Activated CD8-positive, alpha-beta T cell treated with anti-CD3 and anti-CD28 coated beads for 36 hours (primary cell): ENCODE data around the gene COPB1. TPM values are rescaled to one million over a fixed set of nuclear protein-coding genes. Genes with fewer than 3 reads are reported as not detected.

Source experiments
- ATAC-seq: fragments of 200-7000 bp; cut with Tn5 transposase; one replicate; pipeline ENCODE4 v1.10.0; 2021; ENCODE audit warnings: mild to moderate bottlenecking, moderate library complexity
- CTCF ChIA-PET: fragments of 350-600 bp; sonication (Branson Sonifier 250); formaldehyde crosslinking; loops from one replicate; lab custom pipeline; 2021; ENCODE audit warnings: antibody characterized with exemption; lab: Charles Lee
- POLR2A ChIA-PET: fragments of 350-600 bp; sonication (Branson Sonifier 250); formaldehyde crosslinking; loops from one replicate; lab custom pipeline; 2021; ENCODE audit warnings: antibody characterized with exemption; lab: Charles Lee
- DNase-seq: peaks from one replicate; pipeline ENCODE4 v3.0.0-alpha.2; 2020
- H3K27ac Mint-ChIP-seq: one replicate; pipeline ENCODE4 v1.8.0; 2021; ENCODE audit warnings: mild to moderate bottlenecking, mixed read lengths
- H3K27me3 Mint-ChIP-seq: one replicate; pipeline ENCODE4 v1.8.0; 2021; ENCODE audit warnings: mixed read lengths
- H3K36me3 Mint-ChIP-seq: one replicate; pipeline ENCODE4 v1.8.0; 2021; ENCODE audit warnings: low read depth, mixed read lengths
- H3K4me1 Mint-ChIP-seq: one replicate; pipeline ENCODE4 v1.8.0; 2021; ENCODE audit warnings: low read depth, mixed read lengths
- H3K4me3 Mint-ChIP-seq: one replicate; pipeline ENCODE4 v1.8.0; 2021; ENCODE audit warnings: mild to moderate bottlenecking, moderate library complexity, mixed read lengths
- H3K9me3 Mint-ChIP-seq: one replicate; pipeline ENCODE4 v1.8.0; 2021; ENCODE audit warnings: mixed read lengths
- CTCF ChIP-seq: fragments of 200-600 bp; IDR thresholded peaks from one replicate; pipeline ENCODE4 v1.8.0; 2022; ENCODE audit warnings: antibody characterized with exemption, mild to moderate bottlenecking
- intact Hi-C: fragments of 100-400 bp; cut with micrococcal nuclease; formaldehyde crosslinking; loops from one replicate; pipeline ENCODE4 v1.10.0; 2022
- total RNA-seq, 2 experiments: library from RNA; stranded (reverse); gene quantifications; one replicate each; pipeline ENCODE4 v1.2.3, GENCODE V29; 2021

The COPB1 gene
- total RNA-seq, 2 experiments from 2014 or later, result 90.9 to 93.5 TPM

GRCh38 chr11:14424096-14424495, 75.5 kb downstream of the COPB1 start:
- no peak for TF ChIP-seq CTCF
- DNase-seq (no peak), ATAC-seq (peak; percentile 74)
- POLR2A ChIA-PET, result interaction anchor here (0.7 to 2.2 kb wide), 2 partner anchors 15 to 51 kb away, joined by 3 to 7 read pairs; no protein-coding TSS in a partner anchor
- Mint-ChIP-seq H3K27ac (no peak overlapping the region), H3K4me1 (peaks cover 6% of the 10 kb centered on the region), H3K9me3 (no peaks in the 10 kb centered on the region), H3K4me3 (no peak overlapping the region), H3K27me3 (no peaks in the 10 kb centered on the region), H3K36me3 (no peaks in the 10 kb centered on the region)
- CTCF ChIA-PET, result interaction anchor here (2.1 kb wide), 1 partner anchor 11 kb away, joined by 6 read pairs; no protein-coding TSS in a partner anchor
- intact Hi-C loops, result no loop called here

GRCh38 chr11:14423633-14424032, 76.0 kb downstream of the COPB1 start:
- ATAC-seq (no peak), DNase-seq (no peak)
- Mint-ChIP-seq H3K27ac (no peak overlapping the region), H3K36me3 (no peaks in the 10 kb centered on the region), H3K4me3 (no peak overlapping the region), H3K27me3 (no peaks in the 10 kb centered on the region), H3K4me1 (peaks cover 8% of the 10 kb centered on the region), H3K9me3 (no peaks in the 10 kb centered on the region)
- intact Hi-C loops, result no loop called here
- TF ChIP-seq CTCF, result no peak
- CTCF ChIA-PET, result interaction anchor here (2.1 kb wide), 1 partner anchor 10 kb away, joined by 6 read pairs; no protein-coding TSS in a partner anchor
- POLR2A ChIA-PET, result interaction anchor here (2.2 kb wide), 1 partner anchor 15 kb away, joined by 7 read pairs; no protein-coding TSS in a partner anchor

- peak; percentile 74 for ATAC-seq
- peaks cover 11% of the 10 kb centered on the region for H3K4me1 Mint-ChIP-seq
- DNase-seq, result peak; percentile 27
- H3K27me3 Mint-ChIP-seq, result no peaks in the 10 kb centered on the region
- TF ChIP-seq CTCF, result no peak
- H3K4me3 Mint-ChIP-seq, result no peak overlapping the region
- intact Hi-C loops, result no loop called here
- ChIA-PET CTCF (interaction anchor here (1.7 to 2.1 kb wide), 2 partner anchors 10 to 114 kb away, joined by 4 to 6 read pairs; no protein-coding TSS in a partner anchor), POLR2A (interaction anchor here (2.2 kb wide), 1 partner anchor 16 kb away, joined by 7 read pairs; no protein-coding TSS in a partner anchor)
- no peaks in the 10 kb centered on the region for H3K9me3 Mint-ChIP-seq
- no peak overlapping the region for H3K27ac Mint-ChIP-seq
- H3K36me3 Mint-ChIP-seq, result no peaks in the 10 kb centered on the region
Measured at GRCh38 chr11:14422814-14423182, 76.8 kb downstream of the COPB1 start.

- intact Hi-C loops, result no loop called here
- H3K36me3 Mint-ChIP-seq, result no peaks in the 10 kb centered on the region
- H3K9me3 Mint-ChIP-seq, result no peaks in the 10 kb centered on the region
- no peak overlapping the region for H3K4me3 Mint-ChIP-seq
- DNase-seq (no peak), ATAC-seq (no peak)
- no peaks in the 10 kb centered on the region for H3K27me3 Mint-ChIP-seq
- POLR2A ChIA-PET, result interaction anchor here (2.2 kb wide), 1 partner anchor 16 kb away, joined by 7 read pairs; no protein-coding TSS in a partner anchor
- no peak for TF ChIP-seq CTCF
- H3K27ac Mint-ChIP-seq, result no peak overlapping the region
- peaks cover 16% of the 10 kb centered on the region for H3K4me1 Mint-ChIP-seq
- CTCF ChIA-PET, result interaction anchor here (1.0 to 2.1 kb wide), 3 partner anchors 9 to 114 kb away, joined by 4 to 6 read pairs (median 4); no protein-coding TSS in a partner anchor
Measured at GRCh38 chr11:14422052-14422813, 77.4 kb downstream of the COPB1 start.

GRCh38 chr11:14420223-14420622, 79.4 kb downstream of the COPB1 start:
- intact Hi-C loops, result no loop called here
- ChIA-PET POLR2A (no interaction called here), CTCF (interaction anchor here (1.5 to 8.9 kb wide), 7 partner anchors 10 to 117 kb away, joined by 4 to 90 read pairs (median 9); no protein-coding TSS in a partner anchor)
- no peak overlapping the region for H3K4me3 Mint-ChIP-seq
- no peak for DNase-seq
- no peak overlapping the region for H3K27ac Mint-ChIP-seq
- ATAC-seq, result no peak
- no peaks in the 10 kb centered on the region for H3K27me3 Mint-ChIP-seq
- H3K9me3 Mint-ChIP-seq, result no peaks in the 10 kb centered on the region
- TF ChIP-seq CTCF, result no peak
- H3K36me3 Mint-ChIP-seq, result no peaks in the 10 kb centered on the region
- H3K4me1 Mint-ChIP-seq, result peaks cover 35% of the 10 kb centered on the region
